Subcutaneous preadipocyte (primary cell): ENCODE data around the gene OR7G2. TPM values are rescaled to one million over a fixed set of nuclear protein-coding genes. Genes with fewer than 3 reads are reported as not detected.

ENCODE experiments used
- small RNA-seq: library from RNA; depleted of rRNA; stranded (forward); fragments of <200 nt; gene quantifications from one replicate; pipeline ENCODE3, GENCODE V24; 2012
- total RNA-seq: library from RNA; depleted of rRNA; stranded (reverse); fragments of >200 nt; gene quantifications from 2 replicates; pipeline ENCODE4 v1.2.3, GENCODE V29; 2012

Gene OR7G2
- not detected in 2 replicates for total RNA-seq

GRCh38 chr19:9107375-9107774 is at the start of gene OR7G2:
TSS of gene OR7G2 (minus strand) at chr19:9107475. CDS start at chr19:9103243, 4,232 bp downstream.

GRCh38 chr19:9140159-9140874 is 33.0 kb upstream of the OR7G2 start, which contains the start of gene ZNF317:
TSS of gene ZNF317 (plus strand) at chr19:9140397. CDS start at chr19:9156017, 15,620 bp downstream.

GRCh38 chr19:9126900-9127405 is 19.7 kb upstream of the OR7G2 start, which contains the start of gene OR7G3:
TSS of gene OR7G3 (minus strand) at chr19:9126950. CDS start at chr19:9126950, 0 bp downstream.

GRCh38 chr19:9115307-9115813 is 8.1 kb upstream of the OR7G2 start, which contains the start of gene OR7G1:
TSS of gene OR7G1 (minus strand) at chr19:9115763. CDS start at chr19:9115763, 0 bp downstream.

GRCh38 chr19:9086761-9087160 is 20.5 kb downstream of the OR7G2 start, which contains the start of gene OR1M1:
TSS of gene OR1M1 (plus strand) at chr19:9087061. CDS start at chr19:9093245, 6,184 bp downstream.

Small RNAs within 50 kb of the gene (small RNA-seq; reads per million reads assigned to genes)
- gene OR1M4P: not detected

Other genes starting within 250 kb of the OR7G2 start
- under 0.01 TPM in 1 of 2 replicates, not detected in the other for gene MUC16, start 97.1 kb downstream of the OR7G2 start, total RNA-seq
- gene OR1M1, start 20.4 kb downstream of the OR7G2 start, total RNA-seq: not detected in 2 replicates
- not detected in 2 replicates for gene OR7G1, start 8.3 kb upstream of the OR7G2 start, total RNA-seq
- not detected in 2 replicates for gene OR7G3, start 19.5 kb upstream of the OR7G2 start, total RNA-seq
- 16.9 and 18.8 TPM in 2 replicates for gene ZNF317, start 32.9 kb upstream of the OR7G2 start, total RNA-seq
- not detected in 2 replicates for gene OR7D2, start 71.5 kb upstream of the OR7G2 start, total RNA-seq
- not detected in 2 replicates for gene OR7D4, start 112.1 kb upstream of the OR7G2 start, total RNA-seq
- gene OR7E24, start 143.5 kb upstream of the OR7G2 start, total RNA-seq: not detected in 2 replicates
- gene ZNF699, start 202.4 kb upstream of the OR7G2 start, total RNA-seq: 5.9 and 7.3 TPM in 2 replicates
- 7.3 and 9.0 TPM in 2 replicates for gene ZNF559, start 216.7 kb upstream of the OR7G2 start, total RNA-seq